GOT3 (cell line): ENCODE measurements around the gene OR9Q1.

Experiments
- DNase-seq: peaks from one replicate; lab custom pipeline; 2025; ENCODE audit warnings: mixed read lengths; lab: John Stamatoyannopoulos, UW

OR9Q1 gene

GRCh38 chr11:58030653-58031052, 7.0 kb downstream of the OR9Q1 start, which contains the start of gene OR6Q1:
OR6Q1 (plus strand) TSS chr11:58030953; CDS start chr11:58030953, 0 bp downstream.
- no peak for DNase-seq

DNA sequence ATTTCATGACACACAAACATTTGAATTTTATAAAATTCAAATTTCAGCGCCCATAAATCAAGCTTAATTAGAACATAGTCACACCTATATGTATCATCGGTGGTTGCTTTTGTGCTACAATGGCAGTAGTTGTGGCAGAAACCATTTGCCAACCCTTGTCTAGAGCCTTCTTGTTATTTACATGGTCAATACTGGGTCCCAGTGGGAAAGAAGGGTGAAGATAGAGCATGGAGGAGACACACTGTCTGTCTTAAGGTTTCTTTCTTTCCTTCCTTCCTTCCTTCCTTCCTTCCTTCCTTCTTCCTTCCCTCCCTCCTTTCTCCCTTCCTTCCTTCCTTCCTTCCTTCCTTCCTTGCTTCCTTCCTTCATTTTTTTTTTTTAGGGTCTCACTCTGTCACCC, 10.8 kb downstream of the OR9Q1 start:
- DNase-seq, result no peak

DNA sequence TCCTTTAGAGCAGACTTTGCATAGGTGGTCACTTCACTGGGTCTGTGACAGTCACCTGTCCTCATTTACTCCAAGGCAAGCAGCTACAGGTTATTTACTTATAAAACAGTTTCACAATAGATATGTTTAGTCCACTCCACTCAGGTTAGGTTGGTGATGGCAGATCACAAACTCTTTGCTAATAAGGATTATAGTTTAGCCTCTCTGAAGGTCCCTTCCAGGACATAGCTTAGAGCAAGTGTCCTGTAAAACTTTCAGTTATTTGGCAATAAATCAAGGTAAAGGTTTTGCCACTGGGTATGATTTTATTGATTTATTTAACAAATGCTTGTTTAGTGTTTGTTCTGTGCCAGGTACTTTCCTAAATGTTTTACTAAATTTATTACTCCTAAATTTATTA, 15.9 kb downstream of the OR9Q1 start:
- DNase-seq, result no peak

DNA sequence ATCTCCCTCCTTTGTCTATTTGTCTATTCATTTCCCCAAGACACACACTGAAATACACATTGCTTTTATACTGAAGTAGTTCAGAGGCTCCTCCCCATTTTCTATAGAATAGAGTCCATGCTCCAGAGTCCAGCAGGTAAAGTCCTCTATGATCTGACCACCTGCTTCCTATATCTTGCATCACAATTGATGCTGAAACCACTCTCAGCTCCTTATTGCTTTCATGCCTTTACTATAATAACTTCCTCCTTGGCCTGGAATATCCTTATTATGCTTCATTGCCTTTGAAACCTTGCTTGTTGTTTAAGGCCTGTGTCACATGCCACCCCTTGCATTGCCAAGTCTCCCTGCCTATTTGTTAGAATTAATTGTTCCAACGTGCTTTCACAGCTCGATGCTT, 19.7 kb downstream of the OR9Q1 start:
- DNase-seq, result no peak

GRCh38 chr11:58046231-58046630, 22.6 kb downstream of the OR9Q1 start:
- no peak for DNase-seq

DNA sequence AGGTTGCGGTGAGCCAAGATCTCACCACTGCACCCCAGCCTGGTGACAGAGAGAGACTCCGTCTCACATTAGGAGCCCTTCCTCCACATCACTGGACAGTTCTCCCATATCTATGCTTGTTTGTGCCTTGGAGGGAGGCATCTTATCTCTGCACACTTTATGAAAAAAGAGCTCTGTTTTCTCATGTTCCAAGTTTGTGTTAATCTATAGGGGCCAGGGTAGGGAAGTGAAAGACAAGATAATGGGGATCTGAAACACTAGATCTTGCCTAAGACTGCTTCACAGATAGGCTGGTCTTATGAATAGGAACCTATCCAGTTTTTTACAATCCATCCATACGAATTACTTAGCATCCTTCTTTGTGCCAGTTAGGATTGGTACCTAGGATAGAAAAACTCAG, 24.1 kb downstream of the OR9Q1 start:
- DNase-seq, result no peak

GRCh38 chr11:58055806-58056401, 32.2 kb downstream of the OR9Q1 start:
- DNase-seq, result no peak

DNA sequence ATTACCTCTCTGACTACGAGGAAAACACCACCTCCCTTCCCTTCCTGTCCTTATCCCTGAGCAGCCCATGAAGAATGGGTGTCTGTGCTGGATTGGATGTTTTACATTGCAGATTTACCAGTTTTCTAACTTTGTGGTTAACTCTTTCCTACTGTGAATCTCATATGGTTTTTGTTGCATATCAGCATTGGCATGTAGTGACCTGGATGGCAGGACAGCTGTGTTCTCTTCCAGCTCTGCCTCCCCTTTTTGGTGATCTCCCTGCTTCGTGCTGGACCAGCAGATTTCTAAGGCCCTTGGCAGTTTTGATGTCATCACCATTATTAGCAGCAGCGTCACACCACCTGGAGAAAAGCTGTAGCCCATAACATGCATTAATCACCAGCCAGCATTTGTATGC, 33.8 kb downstream of the OR9Q1 start:
- no peak for DNase-seq

GRCh38 chr11:58058276-58059006, 34.8 kb downstream of the OR9Q1 start:
- DNase-seq, result no peak

GRCh38 chr11:58059007-58059350, 35.3 kb downstream of the OR9Q1 start:
- DNase-seq, result no peak

DNA sequence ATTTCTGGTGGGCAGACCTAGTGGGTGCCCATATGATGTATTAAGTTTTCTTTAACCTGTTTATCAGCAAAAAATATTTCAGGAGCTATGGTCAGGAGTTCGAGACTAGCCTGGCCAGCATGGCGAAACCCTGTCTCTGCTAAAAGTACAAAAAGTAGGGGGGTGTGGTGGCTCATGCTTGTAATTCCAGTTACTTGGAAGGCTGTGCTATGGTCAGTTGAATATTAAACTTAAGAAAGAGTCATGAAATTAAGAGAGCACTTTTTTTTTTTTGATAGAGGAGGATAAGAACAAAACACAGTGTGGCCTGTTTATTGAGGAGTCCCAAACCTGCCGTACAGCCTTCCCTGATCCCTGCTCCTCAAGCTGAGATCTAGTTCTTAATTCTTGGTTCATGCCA, 36.9 kb downstream of the OR9Q1 start:
- no peak for DNase-seq

- DNase-seq, result no peak
Measured at GRCh38 chr11:58060939-58061672, 37.4 kb downstream of the OR9Q1 start.

GRCh38 chr11:58061813-58062212, 38.1 kb downstream of the OR9Q1 start:
- DNase-seq, result no peak

GRCh38 chr11:58067685-58068084, 44.0 kb downstream of the OR9Q1 start:
- DNase-seq, result no peak

- no peak for DNase-seq
Measured at GRCh38 chr11:58068655-58069054, 45.0 kb downstream of the OR9Q1 start.

GRCh38 chr11:58070585-58070984, 46.9 kb downstream of the OR9Q1 start:
- no peak for DNase-seq

- DNase-seq, result no peak
Measured at GRCh38 chr11:58075781-58076180, 52.1 kb downstream of the OR9Q1 start.

DNA sequence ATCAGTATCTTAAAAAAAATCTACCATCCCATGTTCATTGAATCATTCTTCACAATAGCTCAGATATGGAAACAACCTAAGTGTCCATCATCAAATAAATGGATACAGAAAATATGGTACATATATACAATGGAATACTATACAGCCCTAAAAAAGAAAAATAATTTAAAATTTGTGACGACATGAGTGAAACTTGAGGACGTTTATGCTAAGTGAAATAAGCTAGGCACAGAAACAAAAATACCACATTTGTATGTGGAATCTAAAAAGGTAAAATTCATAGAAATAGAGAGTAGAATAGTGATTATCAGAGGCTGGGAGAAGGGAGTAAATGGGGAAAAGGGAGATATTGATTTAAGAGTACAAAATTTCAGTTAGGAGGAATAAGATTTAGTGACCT, 62.8 kb downstream of the OR9Q1 start:
- no peak for DNase-seq

DNA sequence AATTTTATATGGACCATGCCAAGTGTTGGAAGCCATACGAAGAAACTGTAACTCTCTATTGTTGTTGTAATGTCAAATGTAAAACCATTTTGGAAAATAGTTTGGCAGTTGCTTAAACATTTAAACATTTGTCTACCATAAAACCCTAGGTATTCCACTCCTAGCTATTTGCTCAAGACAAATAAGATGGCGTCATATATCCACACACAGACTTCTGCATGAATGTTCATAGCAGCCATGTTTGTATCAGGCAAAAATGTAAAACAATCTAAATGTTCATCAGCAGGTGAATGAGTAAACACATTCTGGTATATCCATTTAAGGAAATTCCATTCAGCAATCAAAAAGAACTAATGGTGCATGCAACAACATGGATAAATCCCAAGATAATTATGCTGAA, 73.8 kb downstream of the OR9Q1 start:
- DNase-seq, result no peak

GRCh38 chr11:58121096-58121495, 97.4 kb downstream of the OR9Q1 start:
- no peak for DNase-seq

GRCh38 chr11:58125469-58125868, 101.8 kb downstream of the OR9Q1 start, which contains the start of gene OR9I1:
OR9I1 (minus strand) TSS chr11:58125530; CDS start chr11:58119444, 6,086 bp downstream.
- no peak for DNase-seq

DNA sequence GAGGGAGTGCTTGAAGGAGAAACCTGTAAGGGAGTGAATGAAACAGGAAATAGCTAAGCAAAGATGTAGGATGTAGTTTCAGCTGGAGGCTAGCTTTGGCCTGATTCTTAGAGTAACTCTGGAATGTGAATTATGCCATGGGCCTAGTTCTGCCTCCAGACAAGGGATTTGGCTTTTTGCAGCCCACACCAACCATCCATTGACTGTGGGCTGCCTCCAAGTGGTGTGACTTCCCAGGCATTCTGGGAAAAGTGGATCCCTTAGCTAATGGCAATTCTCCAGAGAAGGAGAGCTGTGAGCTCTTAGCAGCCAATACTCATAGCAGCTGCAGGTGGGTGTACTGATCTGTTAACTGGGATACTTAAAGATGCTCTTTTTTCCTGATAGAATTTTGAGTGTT, 103.7 kb downstream of the OR9Q1 start:
- DNase-seq, result no peak
